Adrenal gland (tissue), 5 donors: ENCODE measurements around the gene ARHGAP18.

Experiments used
- POLR2A ChIP-seq, 2 donors: fragments of 450-650 bp; IDR thresholded peaks; one replicate each; pipeline ENCODE4 v1.6.1; 2017; ENCODE audit warnings: antibody characterized with exemption in 2 of 2, mild to moderate bottlenecking in 2 of 2, moderate library complexity in 1 of 2
- TF ChIP-seq, protein P1 (sequence below), 6 experiments: fragments of 450-650 bp in 4 of 6; fragments of 200-600 bp in 2 of 6; sonication (generic) in 1 of 6; IDR thresholded peaks; 1 replicate in 5 of 6; 2 replicates in 1 of 6; pipeline versions ENCODE4 v1.5.1 to v1.8.0; 2016 to 2021; ENCODE audit warnings: antibody characterized with exemption in 6 of 6, mild to moderate bottlenecking in 2 of 6, moderate library complexity in 1 of 6
- donor health status: DM: no; HTN: no; CAD: no.

- TF ChIP-seq, protein P1, sequence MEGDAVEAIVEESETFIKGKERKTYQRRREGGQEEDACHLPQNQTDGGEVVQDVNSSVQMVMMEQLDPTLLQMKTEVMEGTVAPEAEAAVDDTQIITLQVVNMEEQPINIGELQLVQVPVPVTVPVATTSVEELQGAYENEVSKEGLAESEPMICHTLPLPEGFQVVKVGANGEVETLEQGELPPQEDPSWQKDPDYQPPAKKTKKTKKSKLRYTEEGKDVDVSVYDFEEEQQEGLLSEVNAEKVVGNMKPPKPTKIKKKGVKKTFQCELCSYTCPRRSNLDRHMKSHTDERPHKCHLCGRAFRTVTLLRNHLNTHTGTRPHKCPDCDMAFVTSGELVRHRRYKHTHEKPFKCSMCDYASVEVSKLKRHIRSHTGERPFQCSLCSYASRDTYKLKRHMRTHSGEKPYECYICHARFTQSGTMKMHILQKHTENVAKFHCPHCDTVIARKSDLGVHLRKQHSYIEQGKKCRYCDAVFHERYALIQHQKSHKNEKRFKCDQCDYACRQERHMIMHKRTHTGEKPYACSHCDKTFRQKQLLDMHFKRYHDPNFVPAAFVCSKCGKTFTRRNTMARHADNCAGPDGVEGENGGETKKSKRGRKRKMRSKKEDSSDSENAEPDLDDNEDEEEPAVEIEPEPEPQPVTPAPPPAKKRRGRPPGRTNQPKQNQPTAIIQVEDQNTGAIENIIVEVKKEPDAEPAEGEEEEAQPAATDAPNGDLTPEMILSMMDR (IDR thresholded peaks at IDR 0.05), result no peak
- no peak for TF ChIP-seq POLR2A (IDR thresholded peaks at IDR 0.05)
These were observed 56.7 kb downstream of the ARHGAP18 start for GRCh38 chr6:129653229-129653628.
